ENCODE measurements around the gene AQP6. TPM values are rescaled to one million over a fixed set of nuclear protein-coding genes. Genes with fewer than 3 reads are reported as not detected.

Gene AQP6
- total and polyA plus RNA-seq, 2 donors (not counting 3 experiments of a cell fraction or from before 2014, with no cell fraction given): 0.04 TPM; not detected in 1

DNA sequence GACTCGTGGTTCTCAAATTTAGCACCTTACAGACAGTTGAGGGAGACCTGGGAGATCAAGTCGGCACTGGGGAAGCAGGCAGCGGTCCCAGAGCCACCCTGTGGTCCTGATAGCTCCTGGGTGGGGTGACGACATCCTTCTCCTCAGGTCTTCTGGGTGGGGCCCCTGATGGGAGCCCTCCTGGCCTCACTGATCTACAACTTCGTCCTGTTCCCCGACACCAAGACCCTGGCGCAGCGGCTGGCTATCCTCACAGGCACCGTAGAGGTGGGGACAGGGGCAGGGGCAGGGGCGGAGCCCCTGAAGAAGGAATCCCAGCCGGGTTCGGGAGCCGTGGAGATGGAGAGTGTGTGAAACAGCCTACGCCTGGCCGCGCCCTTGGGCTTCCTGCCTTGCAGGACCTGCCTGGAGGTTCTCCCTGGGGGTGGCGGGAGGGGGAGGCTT is 2.6 kb downstream of the AQP6 start:
- CTCF ChIA-PET: interaction anchor here (0.9 to 3.8 kb wide), 14 partner anchors 8 to 109 kb away, joined by 3 to 40 read pairs (median 8); partner anchors contain the start of gene RACGAP1

GRCh38 chr12:49976557-49976956 is 3.8 kb downstream of the AQP6 start:
- no peaks in the 10 kb centered on the region for H3K9me1 ChIP-seq (replicated peaks; ENCODE audit: control insufficient read depth, extremely low read depth, insufficient read depth, low read length)
- CTCF ChIA-PET: interaction anchor here (1.3 to 3.8 kb wide), 4 partner anchors 9 to 94 kb away, joined by 3 to 40 read pairs (median 8); no protein-coding TSS in a partner anchor

More for the DNA sequence above, 2.6 kb downstream of the AQP6 start:
- H3K9me3 ChIP-seq (replicated peaks; ENCODE audit: control insufficient read depth, insufficient read depth, low read length): no peaks in the 10 kb centered on the region
- H3K27me3 ChIP-seq (ENCODE audit: control insufficient read depth in 2 of 2, insufficient read depth in 2 of 2, low read length in 2 of 2): peaks cover under 1 to 5% of the 10 kb centered on the region in 2 experiments
- H4K20me1 ChIP-seq (replicated peaks; ENCODE audit: control insufficient read depth, extremely low read depth, insufficient read depth, low read length): no peaks in the 10 kb centered on the region
- no peak for TF ChIP-seq FOS (IDR thresholded peaks at IDR 0.05; ENCODE audit: borderline replicate concordance, insufficient read depth, low read length)
- TF ChIP-seq, protein P1, sequence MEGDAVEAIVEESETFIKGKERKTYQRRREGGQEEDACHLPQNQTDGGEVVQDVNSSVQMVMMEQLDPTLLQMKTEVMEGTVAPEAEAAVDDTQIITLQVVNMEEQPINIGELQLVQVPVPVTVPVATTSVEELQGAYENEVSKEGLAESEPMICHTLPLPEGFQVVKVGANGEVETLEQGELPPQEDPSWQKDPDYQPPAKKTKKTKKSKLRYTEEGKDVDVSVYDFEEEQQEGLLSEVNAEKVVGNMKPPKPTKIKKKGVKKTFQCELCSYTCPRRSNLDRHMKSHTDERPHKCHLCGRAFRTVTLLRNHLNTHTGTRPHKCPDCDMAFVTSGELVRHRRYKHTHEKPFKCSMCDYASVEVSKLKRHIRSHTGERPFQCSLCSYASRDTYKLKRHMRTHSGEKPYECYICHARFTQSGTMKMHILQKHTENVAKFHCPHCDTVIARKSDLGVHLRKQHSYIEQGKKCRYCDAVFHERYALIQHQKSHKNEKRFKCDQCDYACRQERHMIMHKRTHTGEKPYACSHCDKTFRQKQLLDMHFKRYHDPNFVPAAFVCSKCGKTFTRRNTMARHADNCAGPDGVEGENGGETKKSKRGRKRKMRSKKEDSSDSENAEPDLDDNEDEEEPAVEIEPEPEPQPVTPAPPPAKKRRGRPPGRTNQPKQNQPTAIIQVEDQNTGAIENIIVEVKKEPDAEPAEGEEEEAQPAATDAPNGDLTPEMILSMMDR (IDR thresholded peaks at IDR 0.05; ENCODE audit: extremely low read depth in 1 of 2, insufficient read depth in 1 of 2, low read depth in 1 of 2, low read length in 2 of 2): no peak
- TF ChIP-seq MYC (IDR thresholded peaks at IDR 0.05; ENCODE audit: low read depth, low read length): no peak
- no peak for TF ChIP-seq JUN (IDR thresholded peaks at IDR 0.05; ENCODE audit: borderline replicate concordance, insufficient read depth, insufficient read length, low read depth)
- POLR2A ChIA-PET: no interaction called here
- intact Hi-C loops (cut with micrococcal nuclease): no loop called here
- no peaks in the 10 kb centered on the region for H3K79me2 ChIP-seq (ENCODE audit: control insufficient read depth, insufficient read depth, low read length)
- no peak overlapping the region for H3K27ac ChIP-seq (ENCODE audit: insufficient read depth, low read depth, low read length)
- no peak overlapping the region for H3K4me2 ChIP-seq (ENCODE audit: insufficient read depth, low read length)
- no peaks in the 10 kb centered on the region for H3K36me3 ChIP-seq (ENCODE audit: control insufficient read depth in 2 of 2, extremely low read depth in 1 of 2, insufficient read depth in 2 of 2, low read length in 2 of 2)
- DNase-seq (ENCODE audit: low read depth, low spot score) (no peak), FAIRE-seq (no peak)
- no peaks in the 10 kb centered on the region for H3K9me1 ChIP-seq (replicated peaks; ENCODE audit: control insufficient read depth, extremely low read depth, insufficient read depth, low read length)
- H3K4me3 ChIP-seq (replicated peaks in 1 of 3; ENCODE audit: insufficient read depth in 1 of 3, low read depth in 1 of 3, low read length in 3 of 3): no peak overlapping the region
- BruUV-seq (replicated peaks): no TSS peak
- H2AFZ ChIP-seq (ENCODE audit: low read depth, low read length): no peak overlapping the region
- H3K9ac ChIP-seq (replicated peaks; ENCODE audit: extremely low read depth, insufficient read depth, low read length): no peak overlapping the region
- dilution Hi-C loops (cut with MboI; ENCODE audit: extremely low pct_ligation_motif_present, low sequenced_read_pairs): no loop called here
- no peaks in the 10 kb centered on the region for H3K4me1 ChIP-seq (ENCODE audit: control insufficient read depth, extremely low read depth, insufficient read depth, low read length)

More at GRCh38 chr12:49976557-49976956, 3.8 kb downstream of the AQP6 start:
- intact Hi-C loops (cut with micrococcal nuclease): no loop called here
- Histone ChIP-seq H3K27ac (ENCODE audit: insufficient read depth, low read depth, low read length) (no peak overlapping the region), H3K27me3 (ENCODE audit: control insufficient read depth in 2 of 2, insufficient read depth in 2 of 2, low read length in 2 of 2) (no peaks in the 10 kb centered on the region), H3K4me3 (replicated peaks in 1 of 3; ENCODE audit: insufficient read depth in 1 of 3, low read depth in 1 of 3, low read length in 3 of 3) (no peak overlapping the region), H3K9ac (replicated peaks; ENCODE audit: extremely low read depth, insufficient read depth, low read length) (no peak overlapping the region), H3K9me3 (replicated peaks; ENCODE audit: control insufficient read depth, insufficient read depth, low read length) (no peaks in the 10 kb centered on the region), H2AFZ (ENCODE audit: low read depth, low read length) (no peak overlapping the region), H3K4me1 (ENCODE audit: control insufficient read depth, extremely low read depth, insufficient read depth, low read length) (no peaks in the 10 kb centered on the region), H3K4me2 (ENCODE audit: insufficient read depth, low read length) (no peak overlapping the region), H3K36me3 (ENCODE audit: control insufficient read depth in 2 of 2, extremely low read depth in 1 of 2, insufficient read depth in 2 of 2, low read length in 2 of 2) (no peaks in the 10 kb centered on the region), H3K79me2 (ENCODE audit: control insufficient read depth, insufficient read depth, low read length) (no peaks in the 10 kb centered on the region), H4K20me1 (replicated peaks; ENCODE audit: control insufficient read depth, extremely low read depth, insufficient read depth, low read length) (no peaks in the 10 kb centered on the region)
- BruUV-seq (replicated peaks): no TSS peak
- dilution Hi-C loops (cut with MboI; ENCODE audit: extremely low pct_ligation_motif_present, low sequenced_read_pairs): no loop called here
- FAIRE-seq: no peak
- POLR2A ChIA-PET: no interaction called here
- DNase-seq (ENCODE audit: low read depth, low spot score): no peak
- TF ChIP-seq POLR2A (IDR thresholded peaks at IDR 0.05; ENCODE audit: low read depth, low read length): no peak
- no peak for TF ChIP-seq MAX (IDR thresholded peaks at IDR 0.05; ENCODE audit: insufficient read depth, insufficient read length)
- TF ChIP-seq JUN (IDR thresholded peaks at IDR 0.05; ENCODE audit: borderline replicate concordance, insufficient read depth, insufficient read length, low read depth): no peak
- TF ChIP-seq POLR2AphosphoS5 (IDR thresholded peaks at IDR 0.05; ENCODE audit: insufficient read depth, low read depth, low read length): no peak
- no peak for TF ChIP-seq FOS (IDR thresholded peaks at IDR 0.05; ENCODE audit: borderline replicate concordance, insufficient read depth, low read length)
- no peak for TF ChIP-seq GATA2 (IDR thresholded peaks at IDR 0.05; ENCODE audit: insufficient read depth, insufficient read length, low read depth, low read length)
- TF ChIP-seq, protein P1 (IDR thresholded peaks at IDR 0.05; ENCODE audit: extremely low read depth in 1 of 2, insufficient read depth in 1 of 2, low read depth in 1 of 2, low read length in 2 of 2): no peak
- TF ChIP-seq MYC (IDR thresholded peaks at IDR 0.05; ENCODE audit: low read depth, low read length): no peak
- TF ChIP-seq EZH2 (IDR thresholded peaks at IDR 0.05; ENCODE audit: borderline replicate concordance, low read depth, low read length, severe bottlenecking): no peak

Measured in endothelial cell of umbilical vein (primary cell).